ES-I3 (cell line): ENCODE measurements around the gene MB.

Experiments
- H3K36me3 ChIP-seq: 2 replicates; pipeline ENCODE4 v1.6.1; 2013; ENCODE audit warnings: mild to moderate bottlenecking, low read length, control low read depth, moderate library complexity; ENCODE audit not compliant: insufficient read depth
- H3K4me1 ChIP-seq: 2 replicates; pipeline ENCODE4 v1.6.1; 2013; ENCODE audit warnings: mild to moderate bottlenecking, control low read depth, low read length; ENCODE audit not compliant: insufficient read depth
- H3K9ac ChIP-seq: 2 replicates; pipeline ENCODE4 v1.6.1; 2013; ENCODE audit warnings: low read depth, mild to moderate bottlenecking, low read length, moderate library complexity
- H3K9me3 ChIP-seq: 2 replicates; pipeline ENCODE4 v1.6.1; 2013; ENCODE audit warnings: mild to moderate bottlenecking, low read length, moderate library complexity; ENCODE audit not compliant: control insufficient read depth, insufficient read depth

Gene MB

DNA sequence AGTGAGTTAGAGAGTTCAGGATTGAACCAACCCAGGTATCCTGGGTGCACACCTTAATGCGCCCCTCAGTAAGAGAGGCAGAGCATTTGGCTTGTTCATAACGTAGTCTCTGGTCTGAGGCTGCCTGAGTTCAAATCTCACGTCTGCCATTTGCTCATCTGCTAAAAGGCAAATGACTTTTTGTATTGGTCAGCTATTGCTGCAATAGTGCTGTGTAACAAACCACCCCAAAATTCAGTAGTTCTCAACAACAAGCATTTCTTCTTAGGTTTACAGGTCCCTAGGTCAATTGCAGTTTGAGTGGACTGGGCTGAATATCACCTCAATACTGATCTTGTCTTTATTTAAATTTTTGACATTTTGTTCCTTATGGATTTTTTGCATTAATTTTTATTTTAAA lies 58.4 kb downstream of the MB start:
- Histone ChIP-seq H3K9me3 (no peaks in the 10 kb centered on the region; the same call in 1 of the 2 replicates), H3K4me1 (peaks cover 27% of the 10 kb centered on the region; the same call in 1 of the 2 replicates), H3K36me3 (no peaks in the 10 kb centered on the region), H3K9ac (no peak overlapping the region)

DNA sequence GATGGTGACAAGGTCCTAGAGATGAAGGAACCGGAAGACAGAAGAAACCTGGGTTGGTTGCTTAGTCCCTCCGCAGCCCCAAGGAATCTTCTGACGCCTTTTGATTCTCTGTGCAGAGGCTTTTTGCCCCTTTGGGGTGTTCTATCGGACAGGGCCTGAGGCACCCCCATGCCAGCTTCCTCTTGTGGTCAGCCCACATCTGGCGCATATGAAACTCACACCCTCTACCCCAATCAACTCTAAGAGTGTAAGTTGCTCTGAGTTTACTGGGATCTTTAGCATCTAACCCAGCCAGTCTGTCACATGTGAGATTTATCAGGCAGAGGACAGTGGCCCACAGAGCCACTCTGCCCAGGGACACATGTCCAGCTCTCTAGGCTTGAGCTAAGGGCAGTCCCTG lies 59.1 kb downstream of the MB start:
- H3K4me1 ChIP-seq: peaks cover 20% of the 10 kb centered on the region; the same call in 1 of the 2 replicates
- no peaks in the 10 kb centered on the region; the same call in 1 of the 2 replicates for H3K9me3 ChIP-seq
- no peaks in the 10 kb centered on the region for H3K36me3 ChIP-seq
- no peak overlapping the region for H3K9ac ChIP-seq
